T follicular helper cell (primary cell): ENCODE data around the gene ANGPTL7.

Experiments
- DNase-seq: peaks from one replicate; pipeline ENCODE4 v3.0.0-alpha.2; 2020; ENCODE audit warnings: low read depth

Gene ANGPTL7

GRCh38 chr1:11204396-11205190, 15.4 kb downstream of the ANGPTL7 start:
- DNase-seq, result no peak

DNA sequence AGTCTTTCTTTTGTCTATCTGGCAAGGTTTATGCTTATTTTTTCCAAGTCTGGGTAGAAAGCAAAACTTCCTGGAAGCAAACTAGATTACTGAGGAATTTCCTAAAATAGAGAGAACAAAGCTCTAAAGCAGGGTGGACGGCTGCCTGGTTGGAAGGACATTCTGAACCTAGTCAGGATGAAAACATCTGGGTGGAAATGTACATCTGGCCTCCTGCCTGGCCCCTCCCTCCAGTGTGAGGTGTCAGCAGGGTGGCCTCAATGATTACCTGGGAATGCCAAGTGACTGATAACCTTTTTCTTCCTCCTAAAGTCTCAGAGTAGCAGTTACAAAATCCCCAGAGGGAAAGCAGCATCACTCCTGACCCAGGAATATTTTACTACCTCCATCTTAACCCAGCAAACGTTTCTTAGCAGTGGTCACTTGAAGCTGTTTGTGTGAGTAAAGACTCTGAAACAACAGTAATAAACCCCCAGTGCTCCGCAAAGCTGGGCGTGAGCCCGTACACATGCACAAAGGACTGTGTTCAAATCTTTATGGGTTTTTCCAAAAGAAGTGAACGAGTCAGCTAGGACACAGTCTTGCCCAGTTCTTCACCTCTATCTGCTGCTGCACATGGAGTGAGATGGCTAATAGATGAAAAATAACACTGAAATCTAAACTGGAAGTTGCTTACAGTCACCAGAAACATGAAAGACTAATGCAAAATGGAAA, 18.9 kb downstream of the ANGPTL7 start:
- DNase-seq, result no peak

- DNase-seq, result no peak
Observed at GRCh38 chr1:11211461-11211860, 22.3 kb downstream of the ANGPTL7 start.

GRCh38 chr1:11211925-11212587, 22.9 kb downstream of the ANGPTL7 start:
- DNase-seq, result no peak

DNA sequence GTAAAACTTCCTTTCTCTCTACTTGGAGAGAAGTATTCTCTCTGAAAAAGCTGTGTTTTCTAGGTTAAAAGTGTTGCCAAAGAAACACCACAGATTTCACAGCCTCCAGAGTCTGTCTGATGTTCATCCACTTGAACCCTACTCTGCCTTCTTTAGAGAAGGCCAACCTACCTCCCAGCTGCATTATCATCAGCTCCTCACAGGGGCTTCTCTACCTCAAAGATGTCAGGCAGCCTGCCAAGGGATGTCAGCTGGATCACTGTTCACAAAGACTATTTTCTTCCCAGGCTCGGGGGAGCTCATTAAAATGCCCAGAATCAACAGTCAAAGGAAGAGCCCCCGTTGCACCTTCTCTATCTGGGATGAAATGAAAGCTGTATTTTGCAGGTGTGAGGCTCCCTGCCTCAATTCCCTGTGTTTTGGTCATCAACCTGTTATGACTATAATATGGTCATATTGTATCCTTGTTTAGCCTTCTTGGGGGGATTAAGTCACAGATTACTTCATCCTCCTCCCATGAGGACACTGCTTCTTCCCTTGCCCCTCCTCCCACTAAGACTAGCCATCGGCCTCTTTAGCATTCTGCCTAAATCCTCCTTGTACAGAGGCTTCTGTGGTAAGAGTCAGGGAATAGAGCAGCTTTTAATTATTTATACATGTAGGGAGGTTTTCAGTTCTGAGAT, 25.7 kb downstream of the ANGPTL7 start:
- DNase-seq, result no peak

GRCh38 chr1:11215381-11216005, 26.3 kb downstream of the ANGPTL7 start:
- no peak for DNase-seq

DNA sequence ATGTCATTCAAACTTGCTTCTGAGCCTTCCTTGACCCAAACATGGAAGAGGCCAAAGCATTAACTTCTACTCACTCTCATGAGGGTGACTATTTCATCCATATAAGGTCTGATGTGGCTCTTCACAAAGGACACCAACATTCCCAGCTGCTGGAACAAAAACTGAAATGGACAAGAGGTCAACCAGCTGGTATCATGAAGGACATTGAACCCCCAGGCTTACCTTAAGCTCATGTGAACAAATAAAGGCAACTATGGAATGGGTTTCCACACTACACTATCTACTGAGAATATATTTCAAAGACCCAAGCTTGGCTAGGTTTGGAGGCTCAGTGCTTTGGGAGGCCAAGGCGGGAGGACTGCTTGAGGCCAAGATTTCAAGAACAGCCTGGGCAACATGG, 26.9 kb downstream of the ANGPTL7 start:
- DNase-seq, result no peak

GRCh38 chr1:11227106-11228077, 38.2 kb downstream of the ANGPTL7 start:
- no peak for DNase-seq

DNA sequence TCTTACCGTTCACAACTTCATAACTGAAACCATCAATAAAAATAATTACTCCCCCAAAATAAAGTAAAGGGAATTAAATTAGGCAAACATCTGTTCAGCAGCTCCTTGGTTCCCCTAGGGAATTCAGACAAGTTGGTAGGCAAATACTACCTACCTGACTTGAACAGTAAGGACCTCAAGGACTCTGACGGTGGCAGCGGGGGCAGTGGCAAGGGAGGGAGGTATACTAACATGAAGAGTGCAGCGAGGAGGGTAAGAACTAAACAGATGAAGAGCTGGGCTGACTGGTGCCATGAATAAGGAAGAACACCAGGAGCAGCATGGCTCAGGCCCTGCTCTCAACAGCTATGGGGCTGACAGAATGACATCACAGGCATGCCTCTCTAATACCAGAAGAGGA, 40.0 kb downstream of the ANGPTL7 start:
- no peak for DNase-seq

- DNase-seq, result no peak
Observed at GRCh38 chr1:11233208-11233607, 44.1 kb downstream of the ANGPTL7 start.

GRCh38 chr1:11237356-11237755, 48.2 kb downstream of the ANGPTL7 start:
- DNase-seq, result no peak

GRCh38 chr1:11238311-11238710, 49.2 kb downstream of the ANGPTL7 start:
- no peak for DNase-seq

GRCh38 chr1:11245248-11245647, 56.1 kb downstream of the ANGPTL7 start:
- DNase-seq, result no peak
